OCI-LY3 (cell line): ENCODE results near the gene CCR8.

Source experiments
- H2AFZ ChIP-seq: fragments of 200-600, 300-600 bp; shearing (Covaris generic); 2 replicates; pipeline ENCODE4 v1.6.0; 2014; ENCODE audit warnings: antibody characterized with exemption, low read depth, low read length
- H3K27ac ChIP-seq: fragments of 200-600, 300-600 bp; sonication (generic); 2 replicates; pipeline ENCODE4 v1.5.1; 2014; ENCODE audit warnings: mild to moderate bottlenecking, low read length, moderate library complexity, mixed read lengths
- H3K27me3 ChIP-seq: fragments of 200-600, 300-600 bp; sonication (generic); 2 replicates; pipeline ENCODE4 v1.6.1; 2014; ENCODE audit warnings: low read depth, low read length, mixed read lengths
- H3K36me3 ChIP-seq: fragments of 200-600, 300-600 bp; sonication (generic); replicated peaks from 2 replicates; pipeline ENCODE3; 2014; ENCODE audit warnings: low read depth, low read length, mixed read lengths
- H3K4me1 ChIP-seq: fragments of 300-600, 200-600 bp; sonication (generic); 2 replicates; pipeline ENCODE4 v1.6.1; 2014; ENCODE audit warnings: low read length, mixed read lengths
- H3K4me2 ChIP-seq: fragments of 200-600, 300-600 bp; sonication (generic); 2 replicates; pipeline ENCODE4 v1.6.1; 2014; ENCODE audit warnings: low read length, mixed read lengths
- H3K4me3 ChIP-seq: fragments of 300-600, 200-600 bp; sonication (generic); 2 replicates; pipeline ENCODE4 v1.5.1; 2014; ENCODE audit warnings: antibody characterized with exemption, mild to moderate bottlenecking, low read length, moderate library complexity
- H3K79me2 ChIP-seq: fragments of 300-600, 200-600 bp; shearing (Covaris generic); 2 replicates; pipeline ENCODE4 v1.6.1; 2014; ENCODE audit warnings: mild to moderate bottlenecking, low read length, mixed read lengths
- H3K9ac ChIP-seq: fragments of 300-600, 200-600 bp; shearing (Covaris generic); 2 replicates; pipeline ENCODE4 v1.6.0; 2014; ENCODE audit warnings: mild to moderate bottlenecking, low read length, moderate library complexity
- H3K9me3 ChIP-seq: fragments of 200-600, 300-600 bp; shearing (Covaris generic); 2 replicates; pipeline ENCODE4 v1.6.1; 2014; ENCODE audit warnings: low read length, mixed read lengths; ENCODE audit not compliant: insufficient read depth
- H4K20me1 ChIP-seq: fragments of 200-600, 300-600 bp; sonication (generic); 2 replicates; pipeline ENCODE4 v1.6.1; 2016; ENCODE audit warnings: low read length, mixed read lengths; ENCODE audit not compliant: insufficient read depth
- CTCF ChIP-seq: fragments of 200-600, 300-600 bp; sonication (generic); IDR thresholded peaks from 2 replicates; pipeline ENCODE4 v1.5.1; 2014; ENCODE audit warnings: antibody characterized with exemption, low read length, low read depth
- EZH2phosphoT487 ChIP-seq: fragments of 200-600 bp; shearing (Covaris generic); IDR thresholded peaks from 2 replicates; pipeline ENCODE4 v1.6.1; 2018; ENCODE audit warnings: antibody characterized with exemption, mixed run types, low read depth

The CCR8 gene

GRCh38 chr3:39379778-39380155 lies 50.3 kb downstream of the CCR8 start:
- Histone ChIP-seq H3K9me3 (no peaks in the 10 kb centered on the region), H3K36me3 (no peaks in the 10 kb centered on the region), H3K4me1 (peaks cover 20% of the 10 kb centered on the region), H3K27ac (no peak overlapping the region), H3K4me3 (no peak overlapping the region), H3K79me2 (peaks cover 16% of the 10 kb centered on the region), H3K9ac (no peak overlapping the region), H3K27me3 (peaks cover 2% of the 10 kb centered on the region; the same call in 1 of the 2 replicates), H2AFZ (no peak overlapping the region), H4K20me1 (peaks cover 5% of the 10 kb centered on the region), H3K4me2 (no peak overlapping the region)
- no peak for TF ChIP-seq EZH2phosphoT487

- Histone ChIP-seq H4K20me1 (peaks cover 21% of the 10 kb centered on the region), H2AFZ (no peak overlapping the region), H3K4me3 (no peak overlapping the region), H3K27ac (no peak overlapping the region), H3K27me3 (no peaks in the 10 kb centered on the region; the same call in 1 of the 2 replicates), H3K9ac (no peak overlapping the region), H3K4me1 (peaks cover 24% of the 10 kb centered on the region), H3K4me2 (no peak overlapping the region), H3K79me2 (peaks cover 32% of the 10 kb centered on the region), H3K36me3 (no peaks in the 10 kb centered on the region), H3K9me3 (no peaks in the 10 kb centered on the region)
- TF ChIP-seq EZH2phosphoT487 (no peak), CTCF (no peak)
These were observed 51.9 kb downstream of the CCR8 start for GRCh38 chr3:39381432-39381831.
